Measurements from ENCODE around the gene CNOT1. TPM values are rescaled to one million over a fixed set of nuclear protein-coding genes. Genes with fewer than 3 reads are reported as not detected.

CNOT1 gene
- polyA plus RNA-seq, 1 donor from 2014 or later: 66.2 TPM

DNA sequence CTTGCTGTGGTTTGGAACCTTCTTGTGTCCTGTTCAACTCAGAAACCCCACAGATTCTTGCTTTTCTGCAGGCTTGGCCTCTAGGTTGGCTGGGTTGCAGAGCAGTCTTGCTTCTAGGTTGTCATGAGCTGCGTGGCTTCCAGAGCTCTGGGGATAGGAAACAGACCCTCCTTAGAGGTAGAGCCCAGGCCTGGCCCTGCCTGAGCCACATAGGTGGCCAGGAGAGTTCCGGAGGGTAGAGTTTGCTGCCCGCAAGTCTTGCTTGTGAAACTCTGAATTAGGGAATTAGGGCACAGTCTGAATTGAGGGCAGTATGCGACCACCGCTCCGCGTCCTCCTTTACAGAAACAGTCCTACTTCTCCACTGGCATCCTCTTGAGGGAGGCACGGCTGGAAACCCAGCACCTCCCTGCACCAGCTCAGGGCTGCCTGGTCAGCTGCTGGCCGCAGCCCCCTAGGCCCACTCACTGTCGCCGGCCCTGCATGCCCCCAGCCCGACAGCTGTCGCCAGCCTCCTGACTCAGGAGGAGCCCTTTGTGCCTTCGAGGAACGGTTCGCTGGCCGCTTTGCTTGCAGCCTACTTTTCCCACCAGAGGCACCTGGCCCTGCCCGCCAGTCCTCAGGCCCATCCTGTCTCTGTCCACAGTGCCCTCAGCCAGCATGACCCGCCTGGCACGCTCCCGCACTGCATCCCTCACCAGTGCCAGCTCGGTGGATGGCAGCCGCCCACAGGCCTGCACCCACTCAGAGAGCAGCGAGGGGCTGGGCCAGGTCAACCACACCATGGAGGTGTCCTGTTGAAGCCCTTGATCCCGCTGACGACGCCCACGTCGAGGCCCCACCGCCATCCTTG is 118.6 kb downstream of the CNOT1 start:
- Histone ChIP-seq H3K4me3 (ENCODE audit: low read length) (no peak overlapping the region), H3K27ac (ENCODE audit: low read length) (no peak overlapping the region)
- TF ChIP-seq TAF1 (IDR thresholded peaks at IDR 0.05; ENCODE audit: low read depth): no peak
- TF ChIP-seq SMC3 (conservative IDR thresholded peaks at IDR 0.05; ENCODE audit: poor library complexity): no peak
- TF ChIP-seq RAD21 (conservative IDR thresholded peaks at IDR 0.05): no peak
- TF ChIP-seq, protein P1, sequence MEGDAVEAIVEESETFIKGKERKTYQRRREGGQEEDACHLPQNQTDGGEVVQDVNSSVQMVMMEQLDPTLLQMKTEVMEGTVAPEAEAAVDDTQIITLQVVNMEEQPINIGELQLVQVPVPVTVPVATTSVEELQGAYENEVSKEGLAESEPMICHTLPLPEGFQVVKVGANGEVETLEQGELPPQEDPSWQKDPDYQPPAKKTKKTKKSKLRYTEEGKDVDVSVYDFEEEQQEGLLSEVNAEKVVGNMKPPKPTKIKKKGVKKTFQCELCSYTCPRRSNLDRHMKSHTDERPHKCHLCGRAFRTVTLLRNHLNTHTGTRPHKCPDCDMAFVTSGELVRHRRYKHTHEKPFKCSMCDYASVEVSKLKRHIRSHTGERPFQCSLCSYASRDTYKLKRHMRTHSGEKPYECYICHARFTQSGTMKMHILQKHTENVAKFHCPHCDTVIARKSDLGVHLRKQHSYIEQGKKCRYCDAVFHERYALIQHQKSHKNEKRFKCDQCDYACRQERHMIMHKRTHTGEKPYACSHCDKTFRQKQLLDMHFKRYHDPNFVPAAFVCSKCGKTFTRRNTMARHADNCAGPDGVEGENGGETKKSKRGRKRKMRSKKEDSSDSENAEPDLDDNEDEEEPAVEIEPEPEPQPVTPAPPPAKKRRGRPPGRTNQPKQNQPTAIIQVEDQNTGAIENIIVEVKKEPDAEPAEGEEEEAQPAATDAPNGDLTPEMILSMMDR (IDR thresholded peaks at IDR 0.05; ENCODE audit: poor library complexity, severe bottlenecking): no peak
- TF ChIP-seq EZH2 (IDR thresholded peaks at IDR 0.05; ENCODE audit: borderline replicate concordance, insufficient read depth, low read length, poor library complexity, severe bottlenecking): no peak
- no peak for TF ChIP-seq REST (IDR thresholded peaks at IDR 0.05; ENCODE audit: borderline replicate concordance)
- TF ChIP-seq EP300 (conservative IDR thresholded peaks at IDR 0.05; ENCODE audit: poor library complexity, severe bottlenecking): no peak
- TF ChIP-seq POLR2AphosphoS5 (IDR thresholded peaks at IDR 0.05): no peak
- TF ChIP-seq MXI1 (conservative IDR thresholded peaks at IDR 0.05; ENCODE audit: poor library complexity, severe bottlenecking): no peak

DNA sequence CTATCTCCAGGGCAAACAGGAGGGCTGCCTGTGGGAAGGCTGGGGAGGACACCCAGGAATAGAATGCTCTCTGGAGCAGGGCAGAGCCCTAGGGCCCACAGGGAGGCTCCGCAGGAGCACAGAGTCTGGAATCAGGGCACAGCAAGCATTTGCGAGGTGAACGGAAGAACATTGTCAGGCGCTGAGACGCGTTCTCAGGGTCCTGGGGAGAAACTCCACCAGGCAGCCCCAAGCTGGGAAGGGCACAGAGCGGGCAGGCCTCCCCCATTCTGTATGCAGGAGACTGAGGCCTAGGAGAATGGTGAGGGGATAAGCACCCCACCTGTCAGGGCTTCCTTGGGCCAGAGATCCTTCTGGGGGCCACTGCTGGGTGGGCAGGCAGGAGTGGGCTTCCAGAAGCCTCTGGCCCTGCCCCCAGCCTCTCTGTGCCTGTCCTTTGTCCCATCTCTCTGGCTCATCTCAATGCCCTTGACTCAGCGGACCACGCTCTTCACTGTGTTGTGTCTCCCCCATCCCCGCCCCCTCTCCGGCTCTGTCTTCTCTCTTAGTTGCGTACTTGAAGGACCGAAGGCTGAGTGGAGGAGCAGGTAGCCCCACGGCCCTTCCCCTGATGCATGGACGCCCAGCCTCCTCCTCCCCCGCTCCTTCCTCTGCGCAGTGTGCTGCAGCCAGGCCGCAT is 119.4 kb downstream of the CNOT1 start:
- no peaks in the 10 kb centered on the region for H4K20me1 ChIP-seq (ENCODE audit: insufficient read depth)
- no peak overlapping the region for H3K4me3 ChIP-seq (ENCODE audit: low read length)
- no peak overlapping the region for H3K4me2 ChIP-seq (ENCODE audit: low read length)
- H3K9me3 ChIP-seq (ENCODE audit: low read length): no peaks in the 10 kb centered on the region
- no peaks in the 10 kb centered on the region for H3K79me2 ChIP-seq (replicated peaks; ENCODE audit: insufficient read depth, low read length)
- no peaks in the 10 kb centered on the region for H3K9me2 ChIP-seq (ENCODE audit: insufficient read depth, low read length)
- H3K36me3 ChIP-seq (ENCODE audit: insufficient read depth, low read length): no peaks in the 10 kb centered on the region
- TF ChIP-seq TAF1 (IDR thresholded peaks at IDR 0.05; ENCODE audit: low read depth) (no peak), EP300 (conservative IDR thresholded peaks at IDR 0.05; ENCODE audit: poor library complexity, severe bottlenecking) (no peak), SMC3 (conservative IDR thresholded peaks at IDR 0.05; ENCODE audit: poor library complexity) (no peak), MXI1 (conservative IDR thresholded peaks at IDR 0.05; ENCODE audit: poor library complexity, severe bottlenecking) (no peak)
- no peak overlapping the region for H3K9ac ChIP-seq (ENCODE audit: low read length)
- no peaks in the 10 kb centered on the region for H3K27me3 ChIP-seq (ENCODE audit: insufficient read depth, low read depth, low read length)
- H2AFZ ChIP-seq (ENCODE audit: low read depth, low read length): no peak overlapping the region
- H3F3A ChIP-seq (ENCODE audit: insufficient read depth, low read length, poor library complexity, severe bottlenecking): no peaks in the 10 kb centered on the region
- H3K27ac ChIP-seq (ENCODE audit: low read length): no peak overlapping the region

More for the DNA sequence above, 118.6 kb downstream of the CNOT1 start:
- H3K9ac ChIP-seq (ENCODE audit: low read length): no peak overlapping the region
- no peaks in the 10 kb centered on the region for H3K79me2 ChIP-seq (replicated peaks; ENCODE audit: insufficient read depth, low read length)
- H3K36me3 ChIP-seq (ENCODE audit: insufficient read depth, low read length): no peaks in the 10 kb centered on the region
- H3K9me3 ChIP-seq (ENCODE audit: low read length): no peaks in the 10 kb centered on the region
- H3K9me2 ChIP-seq (ENCODE audit: insufficient read depth, low read length): no peaks in the 10 kb centered on the region
- no peak overlapping the region for H3K4me2 ChIP-seq (ENCODE audit: low read length)
- H2AFZ ChIP-seq (ENCODE audit: low read depth, low read length): no peak overlapping the region
- H3K27me3 ChIP-seq (ENCODE audit: insufficient read depth, low read depth, low read length): no peaks in the 10 kb centered on the region
- no peaks in the 10 kb centered on the region for H3F3A ChIP-seq (ENCODE audit: insufficient read depth, low read length, poor library complexity, severe bottlenecking)
- no peaks in the 10 kb centered on the region for H4K20me1 ChIP-seq (ENCODE audit: insufficient read depth)
